ENCODE data around the gene RALGPS1.
A peak's percentile ranks its signal among the peaks of the same experiment; 100 is the strongest.

The RALGPS1 gene

GRCh38 chr9:127187231-127187956, 272.8 kb downstream of the RALGPS1 start:
- no peak for DNase-seq (ENCODE audit: low read depth)

DNA sequence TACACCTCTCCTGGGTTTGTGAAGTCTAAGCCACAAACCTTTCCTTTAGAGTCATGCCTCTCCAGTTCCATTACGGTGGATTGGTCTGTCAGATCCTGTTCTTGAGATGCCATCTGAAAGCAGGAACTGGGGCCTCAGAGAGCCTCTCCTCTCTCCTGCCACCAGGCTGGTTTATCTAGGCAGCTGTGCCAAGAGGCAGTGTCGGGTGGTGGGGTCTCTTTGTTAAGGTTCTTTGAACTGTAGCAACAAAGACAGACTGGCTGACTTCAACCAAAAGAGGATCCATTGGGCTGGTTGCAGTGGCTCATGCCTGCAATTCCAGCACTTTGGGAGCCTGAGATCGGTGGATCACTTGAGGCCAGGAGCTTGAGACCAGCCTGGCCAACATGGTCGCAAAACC, 273.8 kb downstream of the RALGPS1 start:
- no peak for DNase-seq (ENCODE audit: low read depth)

GRCh38 chr9:127189628-127190027, 275.0 kb downstream of the RALGPS1 start:
- DNase-seq (ENCODE audit: low read depth), result no peak

DNA sequence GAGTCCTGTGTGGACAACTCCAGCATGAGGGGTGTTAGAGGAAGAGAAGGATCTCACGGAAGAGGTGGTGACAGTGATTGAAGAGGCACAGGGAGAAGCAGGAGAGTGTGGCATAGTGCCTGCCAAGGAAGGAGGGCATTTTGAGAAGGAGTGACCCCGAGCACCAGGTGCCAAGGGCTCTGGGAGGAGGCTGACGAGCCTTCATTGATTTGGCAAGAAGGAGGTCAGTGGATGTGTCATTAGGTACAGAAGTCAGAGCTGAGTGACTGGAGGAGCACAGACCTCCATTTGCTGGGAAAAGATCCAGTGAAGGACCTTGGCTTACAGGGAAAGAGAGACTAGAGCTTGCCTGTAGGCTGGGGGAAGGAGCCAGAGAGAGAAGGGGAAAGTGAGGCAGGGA, 278.2 kb downstream of the RALGPS1 start:
- no peak for DNase-seq (ENCODE audit: low read depth)

DNA sequence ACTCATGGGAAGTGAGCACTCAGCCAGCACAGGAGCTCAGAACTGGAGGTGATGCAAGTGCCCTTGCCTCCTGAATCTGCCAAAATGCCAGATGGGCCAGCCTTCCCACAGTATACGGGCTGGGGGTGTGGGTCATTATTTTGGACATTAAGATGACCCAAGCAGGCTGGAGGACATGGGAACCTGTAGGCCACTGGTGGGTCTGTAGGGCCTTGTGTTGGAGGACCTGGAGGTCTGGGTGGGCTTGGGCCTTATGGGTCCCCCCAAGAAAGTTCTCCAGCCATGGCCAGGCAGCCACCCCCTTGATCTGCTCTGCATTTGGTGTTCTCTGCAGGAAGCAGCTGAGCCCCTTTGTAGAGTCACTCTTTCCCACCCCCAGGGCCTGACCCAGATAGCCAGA, 278.9 kb downstream of the RALGPS1 start:
- no peak for DNase-seq (ENCODE audit: low read depth)

GRCh38 chr9:127194881-127195713, 280.5 kb downstream of the RALGPS1 start:
- no peak for DNase-seq (ENCODE audit: low read depth)

DNA sequence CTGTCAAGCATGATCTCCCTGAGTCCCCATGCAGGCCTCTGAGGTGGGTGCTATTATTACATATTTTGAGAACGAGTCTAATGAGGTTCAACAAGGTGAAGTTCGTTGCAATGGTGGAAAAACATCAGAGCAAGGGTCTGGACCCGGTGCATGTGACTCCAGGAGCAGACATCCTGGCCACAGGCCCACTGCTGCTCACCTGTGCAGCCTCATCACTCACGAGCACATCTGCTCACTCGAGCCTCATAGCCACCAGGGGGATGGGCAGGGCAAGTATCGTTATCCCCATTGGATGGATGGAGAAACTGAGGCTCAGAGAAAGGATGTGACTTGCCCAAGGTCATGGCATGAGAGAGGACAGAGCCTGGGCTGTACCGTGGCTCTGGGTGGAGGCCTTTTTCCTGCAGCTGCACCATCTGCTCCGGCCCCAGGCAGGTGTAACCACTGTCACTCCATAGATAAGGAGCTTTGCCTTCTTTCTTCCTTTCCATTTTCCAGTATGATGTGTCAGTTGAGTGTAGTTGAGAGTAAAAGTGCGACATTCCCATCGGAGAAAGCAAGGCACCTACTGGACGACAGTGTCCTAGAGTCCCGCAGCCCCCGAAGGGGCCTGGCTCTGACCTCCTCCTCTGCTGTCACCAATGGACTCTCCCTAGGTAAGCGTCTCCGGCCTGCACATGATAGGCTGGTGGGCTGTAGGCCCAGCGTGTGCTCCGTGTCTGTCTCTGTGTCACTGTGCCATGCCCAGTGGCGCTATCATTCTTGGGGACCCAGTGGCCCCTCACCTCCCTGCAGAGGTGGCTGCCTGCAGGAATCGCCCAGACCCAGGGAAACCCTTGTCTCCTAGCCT, 281.6 kb downstream of the RALGPS1 start:
- no peak for DNase-seq (ENCODE audit: low read depth)

GRCh38 chr9:127196826-127197145, 282.2 kb downstream of the RALGPS1 start:
- no peak for DNase-seq (ENCODE audit: low read depth)

DNA sequence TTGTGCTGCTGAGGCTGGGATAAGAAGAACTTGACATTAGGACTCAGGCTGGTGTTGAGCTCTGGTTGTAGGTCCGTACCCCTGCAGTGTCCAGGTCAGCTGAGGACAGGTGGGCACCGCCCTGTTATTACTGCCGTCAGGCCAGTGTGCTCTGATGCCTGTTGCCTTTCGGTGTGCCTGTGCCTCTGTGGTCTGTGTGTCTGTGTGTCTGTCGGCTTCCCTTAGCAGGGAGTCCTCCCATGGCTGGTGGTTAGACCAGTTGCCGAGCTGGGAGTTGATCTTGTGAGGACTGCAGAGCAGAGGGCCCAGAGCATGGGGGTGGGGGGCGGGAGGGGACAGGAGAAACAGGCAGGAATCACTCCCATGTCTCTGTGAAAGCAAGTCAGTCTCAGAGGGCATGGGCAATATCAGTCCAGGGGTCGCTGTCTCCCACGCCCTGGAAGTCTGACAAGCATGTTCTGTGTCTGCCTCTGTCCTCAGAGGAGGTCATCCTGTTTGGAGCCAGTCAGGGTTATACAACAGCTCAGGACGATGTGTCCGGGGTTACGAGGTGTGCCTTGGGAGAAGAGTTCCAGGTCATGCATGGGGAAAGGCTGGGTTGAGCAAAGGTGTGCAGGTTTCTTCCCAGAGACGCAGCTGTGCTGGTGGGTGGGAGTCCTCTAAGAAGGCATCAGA, 282.7 kb downstream of the RALGPS1 start:
- no peak for DNase-seq (ENCODE audit: low read depth)

DNA sequence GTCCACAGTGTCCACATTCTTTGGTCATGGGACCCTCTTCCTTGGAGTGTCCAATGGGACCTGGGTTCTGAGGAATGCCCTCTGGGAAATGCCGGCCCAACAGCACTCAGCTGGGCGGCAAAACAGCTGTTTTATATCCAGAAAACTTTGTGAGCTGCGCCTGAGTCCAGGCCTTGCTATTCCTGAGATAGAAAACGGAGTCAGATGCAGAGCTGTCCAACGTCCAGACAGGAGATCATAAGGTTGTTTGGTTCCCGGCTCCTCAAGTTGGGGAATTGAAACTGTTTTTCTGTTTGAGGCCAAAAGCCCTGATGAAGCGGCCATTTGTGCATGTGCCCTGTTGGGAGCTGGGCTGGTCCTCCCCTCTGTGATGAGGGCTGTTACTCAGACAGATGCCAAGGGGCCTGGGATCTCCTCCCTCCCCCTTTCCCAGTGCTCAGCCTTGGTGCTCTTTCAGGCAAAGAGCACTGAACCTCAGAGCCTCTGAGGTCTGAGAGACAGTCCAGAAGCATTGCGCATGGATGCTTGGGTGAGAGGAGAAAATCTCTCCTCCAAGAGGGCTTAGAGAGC, 283.4 kb downstream of the RALGPS1 start:
- DNase-seq (ENCODE audit: low read depth), result no peak

DNA sequence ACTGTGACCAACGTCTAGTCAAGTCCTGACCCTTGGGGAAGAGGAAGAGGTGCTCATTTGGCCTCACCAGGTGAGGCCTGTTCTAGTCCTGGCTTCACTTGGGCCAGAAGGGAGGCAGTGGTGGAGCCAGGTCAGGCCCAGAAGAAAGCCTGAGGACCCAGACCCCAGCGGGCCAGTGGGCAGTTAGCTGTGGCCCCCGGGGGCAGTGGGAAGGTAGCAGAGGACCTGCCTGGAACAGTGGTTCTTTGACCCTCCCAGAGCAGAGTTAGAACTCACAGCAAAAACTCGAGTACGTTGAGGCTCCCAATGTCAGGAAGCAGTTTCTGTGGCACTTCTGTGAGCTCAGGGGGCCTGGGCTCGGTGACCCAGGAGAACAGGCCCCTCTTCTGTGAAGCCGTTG, 284.0 kb downstream of the RALGPS1 start:
- no peak for DNase-seq (ENCODE audit: low read depth)

DNA sequence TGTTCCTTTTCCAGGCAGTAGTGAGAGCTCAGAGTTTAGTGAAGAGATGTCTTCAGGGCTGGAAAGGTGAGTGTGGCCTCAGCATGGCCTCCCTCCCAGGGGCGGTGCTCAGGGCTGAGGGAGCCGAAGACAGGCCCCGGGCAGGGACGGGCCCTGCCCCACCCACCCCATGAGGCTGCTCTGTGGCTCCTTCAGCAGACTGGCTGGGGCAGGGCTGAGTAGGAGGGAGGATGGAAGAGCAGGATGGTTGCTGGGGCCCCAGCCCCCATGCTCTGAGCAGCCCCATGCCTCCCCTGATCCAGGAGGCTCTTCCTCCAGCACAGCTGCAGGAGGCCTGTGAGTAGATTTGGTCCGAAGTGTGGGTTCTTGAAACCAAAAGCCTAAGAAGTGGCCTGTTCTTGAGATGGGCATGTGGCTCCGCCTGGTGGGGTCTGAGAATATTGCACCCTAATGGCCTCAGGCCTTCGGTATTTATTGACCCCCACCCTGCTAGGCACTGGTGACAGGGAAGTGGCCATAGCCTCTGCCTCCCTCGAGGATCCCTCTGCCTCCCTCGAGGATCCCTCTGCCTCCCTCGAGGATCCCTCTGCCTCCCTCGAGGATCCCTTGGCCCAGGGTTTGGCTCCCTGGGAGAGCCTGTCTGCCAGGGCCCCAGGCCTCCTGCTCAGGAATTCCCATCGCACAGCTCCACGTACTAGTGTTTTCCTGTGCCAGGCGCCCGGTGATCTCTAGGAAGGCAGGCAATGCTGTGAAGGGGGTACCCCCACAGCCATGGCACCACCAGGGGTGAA, 284.6 kb downstream of the RALGPS1 start:
- peak; percentile 42 for DNase-seq (ENCODE audit: low read depth)

- no peak for DNase-seq (ENCODE audit: low read depth)
These were observed 285.7 kb downstream of the RALGPS1 start for GRCh38 chr9:127200106-127200862.

DNA sequence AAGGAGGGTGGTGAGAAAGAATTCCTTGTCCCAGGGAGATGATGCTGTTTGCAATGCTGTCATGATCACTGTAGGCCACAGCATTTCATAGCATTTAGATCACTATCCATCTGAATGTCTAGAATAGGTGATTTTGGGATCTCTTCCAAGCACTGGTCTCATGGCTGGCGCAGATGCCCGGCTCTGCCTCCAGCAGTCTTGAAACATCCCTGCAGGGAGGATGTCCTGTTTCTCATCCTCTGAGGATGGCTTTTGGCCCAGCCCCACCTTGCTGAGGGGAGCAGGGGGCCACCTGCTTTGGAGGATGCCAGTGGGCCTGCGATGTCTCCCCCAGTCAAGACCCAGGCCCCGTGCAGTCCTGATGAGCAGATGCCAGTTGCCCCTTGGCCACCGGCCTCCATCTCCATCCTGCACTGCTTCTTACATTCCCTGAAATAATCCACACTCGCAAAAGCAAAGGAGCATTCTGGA, 286.5 kb downstream of the RALGPS1 start:
- DNase-seq (ENCODE audit: low read depth), result no peak

GRCh38 chr9:127201731-127202130, 287.1 kb downstream of the RALGPS1 start:
- DNase-seq (ENCODE audit: low read depth), result no peak

DNA sequence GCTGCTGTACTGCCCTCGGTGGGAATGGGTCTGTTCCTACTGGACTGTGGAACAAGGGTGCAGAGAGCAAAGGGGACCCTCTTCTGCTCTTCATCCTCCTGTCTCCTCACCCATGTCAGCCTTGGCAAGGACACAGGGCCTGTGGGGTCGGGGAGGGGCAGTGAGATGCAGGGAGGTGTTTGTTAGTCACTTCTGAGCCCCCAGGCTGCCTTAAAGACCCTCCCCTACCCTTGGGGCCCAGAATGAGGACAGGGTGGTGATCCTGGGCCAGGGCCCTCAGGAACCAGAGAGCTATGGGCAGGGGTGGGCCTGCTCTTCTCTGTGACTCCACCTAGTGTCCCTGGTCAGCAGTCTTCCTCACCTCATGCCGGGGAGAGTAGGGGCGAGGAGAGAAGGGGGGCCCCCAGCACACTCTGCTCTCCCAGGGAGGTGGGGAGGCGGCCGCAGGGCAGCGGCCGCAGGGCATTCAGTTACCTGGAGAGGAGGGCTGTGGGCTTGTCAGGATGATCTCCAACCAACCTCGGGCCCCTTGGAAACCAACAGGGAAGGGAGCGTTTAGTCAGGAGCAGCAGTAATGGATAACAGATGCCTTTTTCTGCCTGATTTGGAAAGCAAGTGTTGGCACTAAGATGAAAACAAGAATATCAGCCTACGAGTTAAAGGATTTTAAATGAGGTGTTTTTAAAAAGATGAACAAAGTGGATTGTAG, 288.0 kb downstream of the RALGPS1 start:
- DNase-seq (ENCODE audit: low read depth), result no peak

DNA sequence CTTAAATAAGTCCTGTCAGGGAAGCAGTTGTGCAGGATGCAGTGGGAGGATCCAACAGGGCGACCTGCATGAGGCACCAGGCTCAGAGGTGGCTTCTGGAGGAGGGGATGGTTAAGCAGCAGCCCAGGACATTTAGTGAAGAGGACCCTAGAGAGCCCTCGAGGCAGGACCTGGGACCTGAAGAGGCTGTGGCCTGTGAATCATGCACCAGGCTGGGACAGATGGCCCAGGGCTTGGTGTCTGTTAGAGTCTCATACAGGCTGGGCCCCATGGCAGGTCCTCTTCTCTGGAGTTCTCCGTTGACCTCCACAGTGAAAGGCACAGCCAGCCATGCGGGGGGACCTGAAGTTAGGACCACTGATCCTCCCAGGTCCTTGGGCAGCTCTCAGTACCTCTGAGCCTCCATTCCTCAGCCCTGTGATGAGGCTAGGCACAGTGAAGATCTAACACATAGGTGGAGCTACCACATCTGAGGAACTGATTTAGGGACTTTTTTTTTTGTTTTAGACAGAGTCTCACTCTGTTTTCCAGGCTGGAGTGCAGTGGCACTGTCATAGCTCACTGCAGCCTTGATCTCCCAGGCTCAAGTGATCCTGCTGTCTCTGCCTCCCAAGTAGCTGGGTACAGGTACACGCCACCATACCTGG, 289.2 kb downstream of the RALGPS1 start:
- no peak for DNase-seq (ENCODE audit: low read depth)

GRCh38 chr9:127204771-127205470, 290.3 kb downstream of the RALGPS1 start:
- DNase-seq (ENCODE audit: low read depth), result no peak

Measured in CMK (cell line).